ENCODE results near the gene CBX5. TPM values are rescaled to one million over a fixed set of nuclear protein-coding genes. Genes with fewer than 3 reads are reported as not detected.

The CBX5 gene
- total and polyA plus RNA-seq, 10 of the 15 experiments (the other 5 are each of a cell fraction or from before 2014, with no cell fraction given), result 46.7 to 138 (median 74.6) TPM

DNA sequence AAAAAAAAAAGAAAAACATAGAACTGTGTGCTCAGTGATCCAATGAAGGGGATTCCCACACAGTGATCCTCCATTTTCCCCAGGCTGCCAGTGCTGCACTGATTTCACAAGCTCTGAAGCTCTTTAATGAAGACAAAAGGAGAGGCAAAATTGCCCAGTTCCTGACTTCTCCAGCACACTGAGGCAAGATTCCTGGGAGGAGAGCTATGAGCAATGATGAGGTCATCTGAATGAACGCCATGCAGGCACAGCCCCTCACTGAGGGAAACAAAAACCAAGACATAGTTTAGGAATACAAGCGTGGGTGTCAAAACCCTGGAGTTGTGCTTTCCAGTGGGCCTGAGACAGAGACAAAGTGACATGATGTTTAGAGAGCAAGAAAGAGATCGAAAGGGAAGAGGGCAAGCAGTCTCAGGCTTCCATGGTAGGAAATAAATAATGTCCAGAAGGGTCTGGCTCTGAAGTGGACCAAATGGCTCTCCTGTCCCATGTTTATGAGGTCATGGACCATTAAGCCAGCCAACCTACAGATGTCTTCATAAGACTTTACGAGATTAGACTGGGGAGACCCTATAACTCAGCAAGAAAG, 50.2 kb downstream of the CBX5 start (continued):
- 0 out of 2 replicates have a peak, but pooled peaks have one; percentile 27 for TF ChIP-seq ZNF384 (IDR thresholded peaks at IDR 0.05; ENCODE audit: borderline replicate concordance, low read depth, low read length)
- TF ChIP-seq ZNF207 (IDR thresholded peaks at IDR 0.05; ENCODE audit: borderline replicate concordance), result no peak
- TF ChIP-seq IKZF1 (conservative IDR thresholded peaks at IDR 0.05), result no peak
- no peak for TF ChIP-seq SUZ12 (IDR thresholded peaks at IDR 0.05; ENCODE audit: unreplicated experiment)
- TF ChIP-seq, protein P1, sequence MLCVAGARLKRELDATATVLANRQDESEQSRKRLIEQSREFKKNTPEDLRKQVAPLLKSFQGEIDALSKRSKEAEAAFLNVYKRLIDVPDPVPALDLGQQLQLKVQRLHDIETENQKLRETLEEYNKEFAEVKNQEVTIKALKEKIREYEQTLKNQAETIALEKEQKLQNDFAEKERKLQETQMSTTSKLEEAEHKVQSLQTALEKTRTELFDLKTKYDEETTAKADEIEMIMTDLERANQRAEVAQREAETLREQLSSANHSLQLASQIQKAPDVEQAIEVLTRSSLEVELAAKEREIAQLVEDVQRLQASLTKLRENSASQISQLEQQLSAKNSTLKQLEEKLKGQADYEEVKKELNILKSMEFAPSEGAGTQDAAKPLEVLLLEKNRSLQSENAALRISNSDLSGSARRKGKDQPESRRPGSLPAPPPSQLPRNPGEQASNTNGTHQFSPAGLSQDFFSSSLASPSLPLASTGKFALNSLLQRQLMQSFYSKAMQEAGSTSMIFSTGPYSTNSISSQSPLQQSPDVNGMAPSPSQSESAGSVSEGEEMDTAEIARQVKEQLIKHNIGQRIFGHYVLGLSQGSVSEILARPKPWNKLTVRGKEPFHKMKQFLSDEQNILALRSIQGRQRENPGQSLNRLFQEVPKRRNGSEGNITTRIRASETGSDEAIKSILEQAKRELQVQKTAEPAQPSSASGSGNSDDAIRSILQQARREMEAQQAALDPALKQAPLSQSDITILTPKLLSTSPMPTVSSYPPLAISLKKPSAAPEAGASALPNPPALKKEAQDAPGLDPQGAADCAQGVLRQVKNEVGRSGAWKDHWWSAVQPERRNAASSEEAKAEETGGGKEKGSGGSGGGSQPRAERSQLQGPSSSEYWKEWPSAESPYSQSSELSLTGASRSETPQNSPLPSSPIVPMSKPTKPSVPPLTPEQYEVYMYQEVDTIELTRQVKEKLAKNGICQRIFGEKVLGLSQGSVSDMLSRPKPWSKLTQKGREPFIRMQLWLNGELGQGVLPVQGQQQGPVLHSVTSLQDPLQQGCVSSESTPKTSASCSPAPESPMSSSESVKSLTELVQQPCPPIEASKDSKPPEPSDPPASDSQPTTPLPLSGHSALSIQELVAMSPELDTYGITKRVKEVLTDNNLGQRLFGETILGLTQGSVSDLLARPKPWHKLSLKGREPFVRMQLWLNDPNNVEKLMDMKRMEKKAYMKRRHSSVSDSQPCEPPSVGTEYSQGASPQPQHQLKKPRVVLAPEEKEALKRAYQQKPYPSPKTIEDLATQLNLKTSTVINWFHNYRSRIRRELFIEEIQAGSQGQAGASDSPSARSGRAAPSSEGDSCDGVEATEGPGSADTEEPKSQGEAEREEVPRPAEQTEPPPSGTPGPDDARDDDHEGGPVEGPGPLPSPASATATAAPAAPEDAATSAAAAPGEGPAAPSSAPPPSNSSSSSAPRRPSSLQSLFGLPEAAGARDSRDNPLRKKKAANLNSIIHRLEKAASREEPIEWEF (IDR thresholded peaks at IDR 0.05; ENCODE audit: insufficient replicate concordance, low read depth, low read length), result no peak
- no peak for TF ChIP-seq JUND (IDR thresholded peaks at IDR 0.05; ENCODE audit: low read depth, low read length)
- TF ChIP-seq ATF7 (IDR thresholded peaks at IDR 0.05; ENCODE audit: low read depth), result peak; percentile 35; the same call in 1 of the 2 replicates

All from GM12878 (cell line).